Fibroblast of lung (primary cell): ENCODE data around the gene TRIP6. TPM values are rescaled to one million over a fixed set of nuclear protein-coding genes. Genes with fewer than 3 reads are reported as not detected.
A peak's percentile ranks its signal among the peaks of the same experiment; 100 is the strongest.

ENCODE experiments used
- DNase-seq, 2 donors: peaks; one replicate each; pipeline versions ENCODE4 v3.0.0 to v3.0.0-alpha.2; 2010; ENCODE audit warnings: low read depth in 2 of 2
- H2AFZ ChIP-seq: 2 replicates; pipeline ENCODE4 v1.5.1; 2012; ENCODE audit warnings: low read length, control low read depth, inconsistent platforms
- H3K27ac ChIP-seq: 2 replicates; pipeline ENCODE4 v1.5.1; 2011; ENCODE audit warnings: low read length, control low read depth; ENCODE audit not compliant: insufficient read depth
- H3K27me3 ChIP-seq: 2 replicates; pipeline ENCODE4 v1.5.1; 2011; ENCODE audit warnings: mild to moderate bottlenecking, low read length; ENCODE audit not compliant: control insufficient read depth, insufficient read depth
- H3K36me3 ChIP-seq: 2 replicates; pipeline ENCODE4 v1.5.1; 2011; ENCODE audit warnings: low read length; ENCODE audit not compliant: control insufficient read depth, insufficient read depth
- H3K4me1 ChIP-seq: 2 replicates; pipeline ENCODE4 v1.5.1; 2011; ENCODE audit warnings: low read length; ENCODE audit not compliant: control insufficient read depth, insufficient read depth; ENCODE audit errors: extremely low read depth
- H3K4me2 ChIP-seq: 2 replicates; pipeline ENCODE4 v1.5.1; 2011; ENCODE audit warnings: low read length, control low read depth; ENCODE audit not compliant: insufficient read depth; ENCODE audit errors: extremely low read depth
- H3K4me3 ChIP-seq, 4 experiments: fragments of 200-600 bp in 1 of 4; sonication (generic) in 1 of 4; replicated peaks in 1 of 4; 2 replicates each; pipeline ENCODE4 v1.5.1; 2011 to 2016; ENCODE audit warnings: low read length in 4 of 4, low read depth in 3 of 4, mild to moderate bottlenecking in 3 of 4, control low read depth in 2 of 4, inconsistent platforms in 1 of 4, mixed read lengths in 1 of 4; ENCODE audit not compliant: insufficient read depth in 1 of 4; ENCODE audit errors: control extremely low read depth in 1 of 4
- H3K79me2 ChIP-seq: 2 replicates; pipeline ENCODE4 v1.5.1; 2012; ENCODE audit warnings: mild to moderate bottlenecking, low read length, inconsistent platforms; ENCODE audit not compliant: control insufficient read depth, insufficient read depth
- H3K9ac ChIP-seq: 2 replicates; pipeline ENCODE4 v1.5.1; 2011; ENCODE audit warnings: mild to moderate bottlenecking, low read length, control low read depth; ENCODE audit not compliant: insufficient read depth
- H3K9me3 ChIP-seq: 2 replicates; pipeline ENCODE4 v1.5.1; 2012; ENCODE audit warnings: low read depth, low read length; ENCODE audit not compliant: control insufficient read depth, insufficient read depth
- H4K20me1 ChIP-seq: 2 replicates; pipeline ENCODE4 v1.5.1; 2011; ENCODE audit warnings: low read length; ENCODE audit not compliant: control insufficient read depth, insufficient read depth; ENCODE audit errors: extremely low read depth
- CTCF ChIP-seq, 2 donors: IDR thresholded peaks in 1 of 2; conservative IDR thresholded peaks in 1 of 2; 1 replicate in 1 of 2; 2 replicates in 1 of 2; pipeline ENCODE4 v1.5.1; 2011 to 2012; ENCODE audit warnings: low read length in 2 of 2, control low read depth in 1 of 2, inconsistent platforms in 1 of 2, low read depth in 1 of 2, mild to moderate bottlenecking in 1 of 2
- EZH2 ChIP-seq: IDR thresholded peaks from 2 replicates; pipeline ENCODE4 v1.5.1; 2012; ENCODE audit warnings: low read length, control low read depth, mild to moderate bottlenecking; ENCODE audit errors: missing control alignments
- polyA plus RNA-seq, 2 donors: library from polyadenylated mRNA; depleted of rRNA in 1 of 2; stranded (reverse) in 1 of 2; unstranded in 1 of 2; fragments of >200 nt; gene quantifications; 2 replicates each; pipeline ENCODE4 v1.2.1, GENCODE V29; 2011 to 2012; ENCODE audit warnings: missing spikeins in 1 of 2
- total RNA-seq: library from RNA; depleted of rRNA; stranded (reverse); fragments of >200 nt; gene quantifications from 2 replicates; pipeline ENCODE4 v1.2.1, GENCODE V29; 2014

Gene TRIP6
- total and polyA plus RNA-seq, 2 donors (not counting 1 experiment from before 2014, with no cell fraction given): 76.2 to 96.1 TPM

- peaks cover 63% of the 10 kb centered on the region for H3K79me2 ChIP-seq
- no peak overlapping the region for H3K4me2 ChIP-seq
- H3K27ac ChIP-seq: no peak overlapping the region
- no peak overlapping the region for H3K4me3 ChIP-seq
- H3K27me3 ChIP-seq: no peaks in the 10 kb centered on the region
- H3K36me3 ChIP-seq: peaks cover 41% of the 10 kb centered on the region
- peaks cover 6% of the 10 kb centered on the region for H3K4me1 ChIP-seq
- no peak overlapping the region for H2AFZ ChIP-seq
- DNase-seq: no peak
- H3K9ac ChIP-seq: peak overlapping the region; percentile 16
- H3K9me3 ChIP-seq: no peaks in the 10 kb centered on the region
- TF ChIP-seq CTCF (conservative IDR thresholded peaks at IDR 0.05 in 1 of 2, IDR thresholded peaks at IDR 0.05 in 1 of 2; ENCODE audit: low read depth in 1 of 2, low read length in 2 of 2) (no peak), EZH2 (no peak)
- H4K20me1 ChIP-seq: no peaks in the 10 kb centered on the region
These were observed 13.5 kb downstream of the TRIP6 start for GRCh38 chr7:100880645-100881044.

GRCh38 chr7:100881136-100881535 lies 13.9 kb downstream of the TRIP6 start:
- H3K36me3 ChIP-seq: peaks cover 45% of the 10 kb centered on the region

GRCh38 chr7:100882201-100882600 lies 15.0 kb downstream of the TRIP6 start:
- peaks cover 51% of the 10 kb centered on the region for H3K36me3 ChIP-seq
- H3K9me3 ChIP-seq: no peaks in the 10 kb centered on the region
- H3K27ac ChIP-seq: no peak overlapping the region
- DNase-seq: no peak
- no peak overlapping the region for H3K4me2 ChIP-seq
- no peaks in the 10 kb centered on the region for H4K20me1 ChIP-seq
- no peak overlapping the region for H2AFZ ChIP-seq
- peaks cover 50% of the 10 kb centered on the region for H3K79me2 ChIP-seq
- TF ChIP-seq CTCF (conservative IDR thresholded peaks at IDR 0.05 in 1 of 2, IDR thresholded peaks at IDR 0.05 in 1 of 2; ENCODE audit: low read depth in 1 of 2, low read length in 2 of 2): no peak
- TF ChIP-seq EZH2: no peak
- H3K4me3 ChIP-seq: no peak overlapping the region
- H3K27me3 ChIP-seq: no peaks in the 10 kb centered on the region
- H3K9ac ChIP-seq: peak overlapping the region; percentile 2
- no peaks in the 10 kb centered on the region for H3K4me1 ChIP-seq

More at GRCh38 chr7:100881136-100881535, 13.9 kb downstream of the TRIP6 start:
- Histone ChIP-seq H3K4me3 (no peak overlapping the region), H3K27ac (no peak overlapping the region), H3K27me3 (no peaks in the 10 kb centered on the region), H3K9me3 (no peaks in the 10 kb centered on the region), H3K4me1 (peaks cover 6% of the 10 kb centered on the region), H2AFZ (no peak overlapping the region), H3K4me2 (no peak overlapping the region), H4K20me1 (no peaks in the 10 kb centered on the region), H3K9ac (no peak overlapping the region), H3K79me2 (peaks cover 59% of the 10 kb centered on the region)
- TF ChIP-seq EZH2 (no peak), CTCF (conservative IDR thresholded peaks at IDR 0.05 in 1 of 2, IDR thresholded peaks at IDR 0.05 in 1 of 2; ENCODE audit: low read depth in 1 of 2, low read length in 2 of 2) (no peak)
- no peak for DNase-seq
